ENCODE data around the gene ARR3. TPM values are rescaled to one million over a fixed set of nuclear protein-coding genes. Genes with fewer than 3 reads are reported as not detected.

The ARR3 gene
- total and polyA plus RNA-seq, 12 donors, result not detected

GRCh38 chrX:70254063-70254400, 14.1 kb upstream of the ARR3 start:
- intact Hi-C loops (cut with DNase I), result no loop called here
- TF ChIP-seq CTCF (IDR thresholded peaks at IDR 0.05), result no peak
- Histone ChIP-seq H3K4me3 (no peak overlapping the region), H3K4me1 (no peaks in the 10 kb centered on the region), H3K27me3 (peaks cover 0 to 6% (median 0%) of the 10 kb centered on the region in 7 donors), H3K36me3 (no peaks in the 10 kb centered on the region), H3K9me3 (no peaks in the 10 kb centered on the region), H3K27ac (no peak overlapping the region)
- DNase-seq (no peak), ATAC-seq (no peak)
- 63 to 75% methylated on average over 1 of the region's 1 CpG for WGBS, 2 donors

GRCh38 chrX:70254909-70255308, 13.2 kb upstream of the ARR3 start:
- no peak for TF ChIP-seq CTCF (IDR thresholded peaks at IDR 0.05)
- DNase-seq, result no peak
- no peaks in the 10 kb centered on the region for H3K9me3 ChIP-seq
- H3K4me1 ChIP-seq, result no peaks in the 10 kb centered on the region
- intact Hi-C loops (cut with DNase I), result no loop called here
- H3K4me3 ChIP-seq, result no peak overlapping the region
- ATAC-seq, result no peak
- H3K36me3 ChIP-seq, result no peaks in the 10 kb centered on the region
- no peak overlapping the region for H3K27ac ChIP-seq
- WGBS, 2 donors, result 95 to 100% methylated on average over 3 of the region's 3 CpGs
- peaks cover 0 to 6% (median 0%) of the 10 kb centered on the region in 7 donors for H3K27me3 ChIP-seq

GRCh38 chrX:70255452-70255851, 12.7 kb upstream of the ARR3 start:
- DNase-seq, result no peak
- H3K27ac ChIP-seq, result no peak overlapping the region
- ATAC-seq, result no peak
- peaks cover 0 to 3% (median 0%) of the 10 kb centered on the region in 7 donors for H3K27me3 ChIP-seq
- H3K36me3 ChIP-seq, result no peaks in the 10 kb centered on the region
- no peaks in the 10 kb centered on the region for H3K9me3 ChIP-seq
- intact Hi-C loops (cut with DNase I), result no loop called here
- H3K4me1 ChIP-seq, result no peaks in the 10 kb centered on the region
- no peak overlapping the region for H3K4me3 ChIP-seq
- no peak for TF ChIP-seq CTCF (IDR thresholded peaks at IDR 0.05)
- 70 to 79% methylated on average over 2 of the region's 2 CpGs for WGBS, 2 donors

- peaks cover 0 to 8% (median 0%) of the 10 kb centered on the region in 7 donors for H3K27me3 ChIP-seq
- H3K4me1 ChIP-seq, result no peaks in the 10 kb centered on the region
- H3K36me3 ChIP-seq, result no peaks in the 10 kb centered on the region
- H3K4me3 ChIP-seq, result no peak overlapping the region
- ATAC-seq, result no peak
- TF ChIP-seq CTCF (IDR thresholded peaks at IDR 0.05), result no peak
- DNase-seq, result no peak
- intact Hi-C loops (cut with DNase I), result no loop called here
- H3K27ac ChIP-seq, result no peak overlapping the region
- no peaks in the 10 kb centered on the region for H3K9me3 ChIP-seq
- 83 to 84% methylated on average over 5 of the region's 5 CpGs for WGBS, 2 donors
Measured at GRCh38 chrX:70257423-70258288, 10.5 kb upstream of the ARR3 start.
